C4-2B (cell line): ENCODE results near the gene NAA40.

Experiments used
- CTCF ChIP-seq: fragments of 450-650 bp; conservative IDR thresholded peaks from 2 replicates; pipeline ENCODE4 v1.5.1; 2017; ENCODE audit warnings: mild to moderate bottlenecking
- ZFX ChIP-seq: fragments of 450-650 bp; IDR thresholded peaks from 2 replicates; pipeline ENCODE4 v1.6.1; 2017

GRCh38 chr11:63941901-63942300 lies 3.1 kb downstream of the NAA40 start:
- no peak for TF ChIP-seq CTCF
- no peak for TF ChIP-seq ZFX
